Measurements from ENCODE around the gene PADI2. TPM values are rescaled to one million over a fixed set of nuclear protein-coding genes. Genes with fewer than 3 reads are reported as not detected.

PADI2 gene
- total RNA-seq, 1 experiment from 2014 or later: 1.3 TPM

DNA sequence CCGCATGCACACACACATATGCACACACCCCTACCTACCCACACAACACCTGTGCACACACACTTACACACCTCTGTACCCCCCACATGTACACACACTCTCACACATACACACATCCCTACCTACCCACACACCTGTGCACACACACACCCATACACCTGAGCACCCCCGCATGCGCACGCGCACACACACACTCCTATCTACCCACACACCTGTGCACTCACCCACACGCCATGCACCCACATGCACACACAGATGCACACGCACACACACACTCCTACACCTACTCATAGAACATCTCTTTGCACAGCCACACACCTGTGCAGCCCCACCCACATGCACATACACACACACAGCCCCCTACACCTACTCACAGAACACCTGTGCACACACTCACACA, 15.5 kb upstream of the PADI2 start:
- TF ChIP-seq, protein P1, sequence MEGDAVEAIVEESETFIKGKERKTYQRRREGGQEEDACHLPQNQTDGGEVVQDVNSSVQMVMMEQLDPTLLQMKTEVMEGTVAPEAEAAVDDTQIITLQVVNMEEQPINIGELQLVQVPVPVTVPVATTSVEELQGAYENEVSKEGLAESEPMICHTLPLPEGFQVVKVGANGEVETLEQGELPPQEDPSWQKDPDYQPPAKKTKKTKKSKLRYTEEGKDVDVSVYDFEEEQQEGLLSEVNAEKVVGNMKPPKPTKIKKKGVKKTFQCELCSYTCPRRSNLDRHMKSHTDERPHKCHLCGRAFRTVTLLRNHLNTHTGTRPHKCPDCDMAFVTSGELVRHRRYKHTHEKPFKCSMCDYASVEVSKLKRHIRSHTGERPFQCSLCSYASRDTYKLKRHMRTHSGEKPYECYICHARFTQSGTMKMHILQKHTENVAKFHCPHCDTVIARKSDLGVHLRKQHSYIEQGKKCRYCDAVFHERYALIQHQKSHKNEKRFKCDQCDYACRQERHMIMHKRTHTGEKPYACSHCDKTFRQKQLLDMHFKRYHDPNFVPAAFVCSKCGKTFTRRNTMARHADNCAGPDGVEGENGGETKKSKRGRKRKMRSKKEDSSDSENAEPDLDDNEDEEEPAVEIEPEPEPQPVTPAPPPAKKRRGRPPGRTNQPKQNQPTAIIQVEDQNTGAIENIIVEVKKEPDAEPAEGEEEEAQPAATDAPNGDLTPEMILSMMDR (IDR thresholded peaks at IDR 0.05; ENCODE audit: unreplicated experiment): no peak
- intact Hi-C loops (cut with micrococcal nuclease; ENCODE audit: unreplicated experiment): no loop called here
- Mint-ChIP-seq H3K9me3 (ENCODE audit: low read depth, unreplicated experiment) (peaks cover 2% of the 10 kb centered on the region), H3K27ac (ENCODE audit: unreplicated experiment) (no peak overlapping the region), H3K4me3 (ENCODE audit: low read depth, unreplicated experiment) (no peak overlapping the region), H3K27me3 (ENCODE audit: unreplicated experiment) (no peaks in the 10 kb centered on the region), H3K4me1 (ENCODE audit: low read depth, unreplicated experiment) (peaks cover 21% of the 10 kb centered on the region), H3K36me3 (ENCODE audit: insufficient read depth, unreplicated experiment) (no peaks in the 10 kb centered on the region)
- BruUV-seq (replicated peaks): no TSS peak
- CTCF ChIA-PET: no interaction called here
- DNase-seq: no peak

DNA sequence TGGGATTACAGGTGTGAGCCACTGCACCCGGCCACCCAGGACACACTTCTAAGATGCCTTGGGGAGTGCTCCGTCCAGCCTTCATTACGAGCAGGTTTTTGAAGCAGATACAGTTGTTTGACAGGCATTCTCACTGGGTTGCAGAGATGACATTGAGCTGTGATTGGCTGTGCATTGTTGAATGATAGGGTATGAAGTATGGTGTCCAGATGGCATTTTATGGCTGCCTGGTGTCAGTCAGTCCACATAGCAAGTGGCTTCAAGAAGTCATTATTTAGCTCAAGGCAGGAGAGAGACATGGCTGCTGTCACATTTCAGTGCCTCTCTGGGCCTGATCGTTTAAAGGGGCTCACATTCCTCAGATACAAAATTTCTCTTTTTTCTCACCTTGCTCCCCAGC, 14.8 kb upstream of the PADI2 start:
- BruUV-seq (replicated peaks): no TSS peak
- Mint-ChIP-seq H3K36me3 (ENCODE audit: insufficient read depth, unreplicated experiment) (no peaks in the 10 kb centered on the region), H3K4me3 (ENCODE audit: low read depth, unreplicated experiment) (no peak overlapping the region), H3K27ac (ENCODE audit: unreplicated experiment) (no peak overlapping the region), H3K27me3 (ENCODE audit: unreplicated experiment) (no peaks in the 10 kb centered on the region), H3K4me1 (ENCODE audit: low read depth, unreplicated experiment) (peaks cover 21% of the 10 kb centered on the region), H3K9me3 (ENCODE audit: low read depth, unreplicated experiment) (peaks cover 2% of the 10 kb centered on the region)
- intact Hi-C loops (cut with micrococcal nuclease; ENCODE audit: unreplicated experiment): no loop called here
- DNase-seq: no peak
- TF ChIP-seq, protein P1 (IDR thresholded peaks at IDR 0.05; ENCODE audit: unreplicated experiment): no peak
- CTCF ChIA-PET: interaction anchor here (0.8 kb wide), 1 partner anchor 159 kb away, joined by 3 read pairs; no protein-coding TSS in a partner anchor

GRCh38 chr1:17130138-17130635, 10.9 kb upstream of the PADI2 start:
- Mint-ChIP-seq H3K27ac (ENCODE audit: unreplicated experiment) (no peak overlapping the region), H3K36me3 (ENCODE audit: insufficient read depth, unreplicated experiment) (peaks cover 6% of the 10 kb centered on the region), H3K27me3 (ENCODE audit: unreplicated experiment) (no peaks in the 10 kb centered on the region), H3K4me1 (ENCODE audit: low read depth, unreplicated experiment) (peaks cover 10% of the 10 kb centered on the region), H3K4me3 (ENCODE audit: low read depth, unreplicated experiment) (no peak overlapping the region), H3K9me3 (ENCODE audit: low read depth, unreplicated experiment) (no peaks in the 10 kb centered on the region)
- CTCF ChIA-PET: interaction anchor here (0.6 to 1.0 kb wide), 3 partner anchors 18 to 242 kb away, joined by 4 to 7 read pairs (median 6); partner anchors contain the start of gene PADI6
- no peak for DNase-seq
- BruUV-seq (replicated peaks): no TSS peak
- TF ChIP-seq, protein P1 (IDR thresholded peaks at IDR 0.05; ENCODE audit: unreplicated experiment): no peak
- intact Hi-C loops (cut with micrococcal nuclease; ENCODE audit: unreplicated experiment): no loop called here

GRCh38 chr1:17128361-17128760, 9.1 kb upstream of the PADI2 start:
- no peak overlapping the region for H3K4me3 Mint-ChIP-seq (ENCODE audit: low read depth, unreplicated experiment)
- peaks cover 6% of the 10 kb centered on the region for H3K36me3 Mint-ChIP-seq (ENCODE audit: insufficient read depth, unreplicated experiment)
- TF ChIP-seq, protein P1 (IDR thresholded peaks at IDR 0.05; ENCODE audit: unreplicated experiment): no peak
- H3K27me3 Mint-ChIP-seq (ENCODE audit: unreplicated experiment): no peaks in the 10 kb centered on the region
- CTCF ChIA-PET: interaction anchor here (0.6 to 1.3 kb wide), 6 partner anchors 73 to 109 kb away, joined by 3 to 7 read pairs (median 3); no protein-coding TSS in a partner anchor
- no peaks in the 10 kb centered on the region for H3K9me3 Mint-ChIP-seq (ENCODE audit: low read depth, unreplicated experiment)
- H3K4me1 Mint-ChIP-seq (ENCODE audit: low read depth, unreplicated experiment): no peaks in the 10 kb centered on the region
- intact Hi-C loops (cut with micrococcal nuclease; ENCODE audit: unreplicated experiment): loop anchor here (1.0 to 5.0 kb wide), 2 partner anchors 109 to 279 kb away; no protein-coding TSS in a partner anchor
- peak overlapping the region; percentile 86 for H3K27ac Mint-ChIP-seq (ENCODE audit: unreplicated experiment)
- DNase-seq: peak; percentile 54
- no TSS peak for BruUV-seq (replicated peaks)

All from Calu3 (cell line).